SJCRH30 (cell line): ENCODE measurements around the gene KLHDC9. TPM values are rescaled to one million over a fixed set of nuclear protein-coding genes. Genes with fewer than 3 reads are reported as not detected.

Source experiments
- DNase-seq, 2 experiments: peaks; one replicate each; pipeline ENCODE4 v3.0.0-alpha.2; 2015 to 2020
- H3K27ac ChIP-seq: fragments of 250-450 bp; sonication (Bioruptor Pico); 2 replicates; pipeline ENCODE4 v1.5.1; 2020; ENCODE audit warnings: mild to moderate bottlenecking, moderate library complexity
- H3K27me3 ChIP-seq: fragments of 250-450 bp; sonication (Bioruptor Pico); 2 replicates; pipeline ENCODE4 v1.5.1; 2020; ENCODE audit warnings: mild to moderate bottlenecking, moderate library complexity
- H3K36me3 ChIP-seq: fragments of 250-450 bp; sonication (Bioruptor Pico); 2 replicates; pipeline ENCODE4 v1.5.1; 2020; ENCODE audit warnings: mild to moderate bottlenecking, moderate library complexity
- H3K4me1 ChIP-seq: fragments of 250-450 bp; sonication (Bioruptor Pico); 2 replicates; pipeline ENCODE4 v1.5.1; 2020; ENCODE audit warnings: mild to moderate bottlenecking, moderate library complexity
- H3K4me3 ChIP-seq: fragments of 250-450 bp; sonication (Bioruptor Pico); 2 replicates; pipeline ENCODE4 v1.5.1; 2020; ENCODE audit warnings: mild to moderate bottlenecking, moderate library complexity
- H3K9me3 ChIP-seq: fragments of 250-450 bp; sonication (Bioruptor Pico); replicated peaks from 2 replicates; pipeline ENCODE4 v1.5.1; 2020; ENCODE audit warnings: mild to moderate bottlenecking, moderate library complexity
- total RNA-seq: library from RNA; depleted of rRNA; stranded (reverse); fragments of >200 nt; shearing (Covaris generic); gene quantifications from 2 replicates; pipeline ENCODE4 v1.2.3, GENCODE V29; 2014

Gene KLHDC9
- total RNA-seq, 1 experiment from 2014 or later = not detected

- DNase-seq = no peak
- H3K36me3 ChIP-seq = no peaks in the 10 kb centered on the region
- peaks cover 30% of the 10 kb centered on the region for H3K4me1 ChIP-seq
- H3K4me3 ChIP-seq = no peak overlapping the region
- H3K9me3 ChIP-seq = no peaks in the 10 kb centered on the region
- H3K27me3 ChIP-seq = no peaks in the 10 kb centered on the region
- H3K27ac ChIP-seq = peak overlapping the region; percentile 49; the same call in 1 of the 2 replicates
These were observed 14.2 kb upstream of the KLHDC9 start for GRCh38 chr1:161083748-161084596.

- DNase-seq = peak in 1 of 2 experiments; percentile 26
- H3K36me3 ChIP-seq = no peaks in the 10 kb centered on the region
- H3K27ac ChIP-seq = peak overlapping the region; percentile 49; the same call in 1 of the 2 replicates
These were observed 13.6 kb upstream of the KLHDC9 start for GRCh38 chr1:161084597-161084988.

GRCh38 chr1:161085165-161085564 is 13.0 kb upstream of the KLHDC9 start:
- Histone ChIP-seq H3K4me1 (peaks cover 30% of the 10 kb centered on the region), H3K27ac (peak overlapping the region; percentile 49; the same call in 1 of the 2 replicates), H3K4me3 (no peak overlapping the region), H3K27me3 (no peaks in the 10 kb centered on the region), H3K36me3 (no peaks in the 10 kb centered on the region), H3K9me3 (no peaks in the 10 kb centered on the region)
- peak; percentile 48 to 69 for DNase-seq

More at GRCh38 chr1:161084597-161084988, 13.6 kb upstream of the KLHDC9 start:
- H3K4me3 ChIP-seq = no peak overlapping the region
- H3K9me3 ChIP-seq = no peaks in the 10 kb centered on the region
- no peaks in the 10 kb centered on the region for H3K27me3 ChIP-seq
- H3K4me1 ChIP-seq = peaks cover 30% of the 10 kb centered on the region

GRCh38 chr1:161086457-161086856 is 11.7 kb upstream of the KLHDC9 start:
- Histone ChIP-seq H3K27me3 (no peaks in the 10 kb centered on the region), H3K27ac (no peak overlapping the region), H3K9me3 (no peaks in the 10 kb centered on the region), H3K4me1 (peaks cover 30% of the 10 kb centered on the region), H3K36me3 (no peaks in the 10 kb centered on the region), H3K4me3 (no peak overlapping the region)
- no peak for DNase-seq

GRCh38 chr1:161088587-161089110 is 9.5 kb upstream of the KLHDC9 start:
- H3K4me1 ChIP-seq = peaks cover 22% of the 10 kb centered on the region
- no peak overlapping the region for H3K27ac ChIP-seq
- H3K36me3 ChIP-seq = no peaks in the 10 kb centered on the region
- H3K4me3 ChIP-seq = no peak overlapping the region
- DNase-seq = no peak
- H3K27me3 ChIP-seq = no peaks in the 10 kb centered on the region
- H3K9me3 ChIP-seq = no peaks in the 10 kb centered on the region

- no peak within 1 kb of the TSS for H3K4me3 ChIP-seq
- no peak within 1 kb of the TSS for H3K27ac ChIP-seq
- no peaks in the 10 kb centered on the region for H3K9me3 ChIP-seq
- no peaks in the 10 kb centered on the region for H3K27me3 ChIP-seq
- no peak for DNase-seq
- no peaks in the 10 kb centered on the region for H3K36me3 ChIP-seq
- peaks cover 14% of the 10 kb centered on the region for H3K4me1 ChIP-seq
These were observed 8.8 kb upstream of the KLHDC9 start, which contains the start of gene NECTIN4 for GRCh38 chr1:161089251-161089924. TSS of gene NECTIN4 (minus strand) at chr1:161089558. CDS start at chr1:161089296, 262 bp downstream.

GRCh38 chr1:161089938-161090337 is 8.2 kb upstream of the KLHDC9 start:
- H3K4me1 ChIP-seq = peaks cover 9% of the 10 kb centered on the region
- H3K36me3 ChIP-seq = no peaks in the 10 kb centered on the region
- DNase-seq = no peak
- H3K9me3 ChIP-seq = no peaks in the 10 kb centered on the region
- no peak overlapping the region for H3K4me3 ChIP-seq
- no peak overlapping the region for H3K27ac ChIP-seq
- H3K27me3 ChIP-seq = no peaks in the 10 kb centered on the region

GRCh38 chr1:161090617-161091016 is 7.5 kb upstream of the KLHDC9 start:
- Histone ChIP-seq H3K27me3 (no peaks in the 10 kb centered on the region), H3K4me1 (peaks cover 3% of the 10 kb centered on the region; the same call in 1 of the 2 replicates), H3K4me3 (no peak overlapping the region), H3K9me3 (no peaks in the 10 kb centered on the region), H3K27ac (no peak overlapping the region), H3K36me3 (no peaks in the 10 kb centered on the region)
- DNase-seq = no peak

GRCh38 chr1:161091093-161091492 is 7.1 kb upstream of the KLHDC9 start:
- H3K4me3 ChIP-seq = no peak overlapping the region
- no peak for DNase-seq
- H3K27ac ChIP-seq = no peak overlapping the region
- H3K27me3 ChIP-seq = no peaks in the 10 kb centered on the region
- H3K36me3 ChIP-seq = no peaks in the 10 kb centered on the region
- H3K4me1 ChIP-seq = peaks cover 3% of the 10 kb centered on the region; the same call in 1 of the 2 replicates
- H3K9me3 ChIP-seq = no peaks in the 10 kb centered on the region

- DNase-seq = no peak
These were observed 6.2 kb upstream of the KLHDC9 start for GRCh38 chr1:161091796-161092507.

GRCh38 chr1:161092621-161093028 is 5.5 kb upstream of the KLHDC9 start:
- H3K4me3 ChIP-seq = no peak overlapping the region
- no peaks in the 10 kb centered on the region for H3K27me3 ChIP-seq
- no peaks in the 10 kb centered on the region for H3K9me3 ChIP-seq
- no peaks in the 10 kb centered on the region for H3K36me3 ChIP-seq
- H3K4me1 ChIP-seq = no peaks in the 10 kb centered on the region
- no peak for DNase-seq
- H3K27ac ChIP-seq = no peak overlapping the region

More at GRCh38 chr1:161091796-161092507, 6.2 kb upstream of the KLHDC9 start:
- no peaks in the 10 kb centered on the region for H3K9me3 ChIP-seq
- no peaks in the 10 kb centered on the region for H3K36me3 ChIP-seq
- H3K27ac ChIP-seq = no peak overlapping the region
- no peak overlapping the region for H3K4me3 ChIP-seq
- no peaks in the 10 kb centered on the region for H3K27me3 ChIP-seq
- no peaks in the 10 kb centered on the region for H3K4me1 ChIP-seq

GRCh38 chr1:161094481-161094880 is 3.7 kb upstream of the KLHDC9 start:
- H3K9me3 ChIP-seq = no peaks in the 10 kb centered on the region
- no peak overlapping the region for H3K27ac ChIP-seq
- DNase-seq = no peak
- H3K27me3 ChIP-seq = no peaks in the 10 kb centered on the region
- H3K4me1 ChIP-seq = no peaks in the 10 kb centered on the region
- H3K4me3 ChIP-seq = no peak overlapping the region
- H3K36me3 ChIP-seq = peaks cover 4% of the 10 kb centered on the region; the same call in 1 of the 2 replicates

GRCh38 chr1:161095230-161095629 is 2.9 kb upstream of the KLHDC9 start:
- Histone ChIP-seq H3K4me3 (no peak overlapping the region), H3K27me3 (no peaks in the 10 kb centered on the region), H3K27ac (no peak overlapping the region), H3K4me1 (no peaks in the 10 kb centered on the region), H3K9me3 (no peaks in the 10 kb centered on the region), H3K36me3 (peaks cover 11% of the 10 kb centered on the region)
- DNase-seq = no peak

GRCh38 chr1:161096015-161096414 is 2.1 kb upstream of the KLHDC9 start:
- no peak for DNase-seq
- Histone ChIP-seq H3K4me3 (no peak overlapping the region), H3K9me3 (no peaks in the 10 kb centered on the region), H3K36me3 (peaks cover 12% of the 10 kb centered on the region), H3K27ac (no peak overlapping the region), H3K4me1 (no peaks in the 10 kb centered on the region), H3K27me3 (no peaks in the 10 kb centered on the region)
